NCI-H510A (cell line): ENCODE measurements around the gene RAG1.

ENCODE experiments used
- DNase-seq: peaks from one replicate; lab custom pipeline; 2025; lab: John Stamatoyannopoulos, UW

The RAG1 gene

GRCh38 chr11:36628141-36628540 lies 60.3 kb downstream of the RAG1 start:
- no peak for DNase-seq

- no peak for DNase-seq
Observed at GRCh38 chr11:36628765-36629244, 61.0 kb downstream of the RAG1 start.
